Measurements from ENCODE around the gene BCOR.

DNA sequence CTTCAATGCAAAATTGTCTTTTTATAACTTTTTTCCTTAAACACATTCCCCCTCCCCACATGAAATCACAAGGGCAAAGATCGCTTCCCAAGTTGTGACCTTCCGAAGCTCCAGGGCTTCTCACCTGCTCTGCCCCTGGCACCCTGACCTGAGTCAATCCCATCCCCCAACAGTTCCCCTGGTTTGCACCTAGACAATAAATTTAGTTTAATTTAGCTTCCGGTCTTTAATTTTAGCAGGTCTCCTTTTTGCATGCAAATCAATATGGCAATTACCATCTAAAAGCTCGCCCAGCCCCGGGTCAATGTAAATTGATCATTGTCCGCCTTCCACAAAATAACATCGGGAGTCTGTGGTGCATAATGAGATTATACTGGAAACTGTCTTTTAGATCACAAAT is 6.8 kb downstream of the BCOR start:
- TF ChIP-seq, protein P1, sequence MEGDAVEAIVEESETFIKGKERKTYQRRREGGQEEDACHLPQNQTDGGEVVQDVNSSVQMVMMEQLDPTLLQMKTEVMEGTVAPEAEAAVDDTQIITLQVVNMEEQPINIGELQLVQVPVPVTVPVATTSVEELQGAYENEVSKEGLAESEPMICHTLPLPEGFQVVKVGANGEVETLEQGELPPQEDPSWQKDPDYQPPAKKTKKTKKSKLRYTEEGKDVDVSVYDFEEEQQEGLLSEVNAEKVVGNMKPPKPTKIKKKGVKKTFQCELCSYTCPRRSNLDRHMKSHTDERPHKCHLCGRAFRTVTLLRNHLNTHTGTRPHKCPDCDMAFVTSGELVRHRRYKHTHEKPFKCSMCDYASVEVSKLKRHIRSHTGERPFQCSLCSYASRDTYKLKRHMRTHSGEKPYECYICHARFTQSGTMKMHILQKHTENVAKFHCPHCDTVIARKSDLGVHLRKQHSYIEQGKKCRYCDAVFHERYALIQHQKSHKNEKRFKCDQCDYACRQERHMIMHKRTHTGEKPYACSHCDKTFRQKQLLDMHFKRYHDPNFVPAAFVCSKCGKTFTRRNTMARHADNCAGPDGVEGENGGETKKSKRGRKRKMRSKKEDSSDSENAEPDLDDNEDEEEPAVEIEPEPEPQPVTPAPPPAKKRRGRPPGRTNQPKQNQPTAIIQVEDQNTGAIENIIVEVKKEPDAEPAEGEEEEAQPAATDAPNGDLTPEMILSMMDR (IDR thresholded peaks at IDR 0.05) = no peak
- no peak for TF ChIP-seq POLR2AphosphoS5 (IDR thresholded peaks at IDR 0.05; ENCODE audit: low read depth, low read length)
- TF ChIP-seq TCF7L2 (IDR thresholded peaks at IDR 0.05; ENCODE audit: low read depth, low read length) = no peak
- TF ChIP-seq SIN3A (IDR thresholded peaks at IDR 0.05; ENCODE audit: borderline replicate concordance, insufficient read depth, low read depth, low read length) = no peak
- TF ChIP-seq, protein P2, sequence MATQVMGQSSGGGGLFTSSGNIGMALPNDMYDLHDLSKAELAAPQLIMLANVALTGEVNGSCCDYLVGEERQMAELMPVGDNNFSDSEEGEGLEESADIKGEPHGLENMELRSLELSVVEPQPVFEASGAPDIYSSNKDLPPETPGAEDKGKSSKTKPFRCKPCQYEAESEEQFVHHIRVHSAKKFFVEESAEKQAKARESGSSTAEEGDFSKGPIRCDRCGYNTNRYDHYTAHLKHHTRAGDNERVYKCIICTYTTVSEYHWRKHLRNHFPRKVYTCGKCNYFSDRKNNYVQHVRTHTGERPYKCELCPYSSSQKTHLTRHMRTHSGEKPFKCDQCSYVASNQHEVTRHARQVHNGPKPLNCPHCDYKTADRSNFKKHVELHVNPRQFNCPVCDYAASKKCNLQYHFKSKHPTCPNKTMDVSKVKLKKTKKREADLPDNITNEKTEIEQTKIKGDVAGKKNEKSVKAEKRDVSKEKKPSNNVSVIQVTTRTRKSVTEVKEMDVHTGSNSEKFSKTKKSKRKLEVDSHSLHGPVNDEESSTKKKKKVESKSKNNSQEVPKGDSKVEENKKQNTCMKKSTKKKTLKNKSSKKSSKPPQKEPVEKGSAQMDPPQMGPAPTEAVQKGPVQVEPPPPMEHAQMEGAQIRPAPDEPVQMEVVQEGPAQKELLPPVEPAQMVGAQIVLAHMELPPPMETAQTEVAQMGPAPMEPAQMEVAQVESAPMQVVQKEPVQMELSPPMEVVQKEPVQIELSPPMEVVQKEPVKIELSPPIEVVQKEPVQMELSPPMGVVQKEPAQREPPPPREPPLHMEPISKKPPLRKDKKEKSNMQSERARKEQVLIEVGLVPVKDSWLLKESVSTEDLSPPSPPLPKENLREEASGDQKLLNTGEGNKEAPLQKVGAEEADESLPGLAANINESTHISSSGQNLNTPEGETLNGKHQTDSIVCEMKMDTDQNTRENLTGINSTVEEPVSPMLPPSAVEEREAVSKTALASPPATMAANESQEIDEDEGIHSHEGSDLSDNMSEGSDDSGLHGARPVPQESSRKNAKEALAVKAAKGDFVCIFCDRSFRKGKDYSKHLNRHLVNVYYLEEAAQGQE (IDR thresholded peaks at IDR 0.05; ENCODE audit: insufficient read depth in 1 of 2, low read depth in 2 of 2, low read length in 1 of 2) = no peak
